Activated CD4-positive, CD25-positive, alpha-beta regulatory T cell (primary cell): ENCODE measurements around the gene KRTAP10-12.
"Not testable (repeated sequence)": the region's sequence is repeated elsewhere in the genome, so short reads cannot be mapped to it uniquely, and the experiment has no call there.

Source experiments
- DNase-seq, 4 experiments: peaks; one replicate each; lab custom pipeline; 2025; lab: John Stamatoyannopoulos, UW

KRTAP10-12 gene

GRCh38 chr21:44697172-44697810 lies at the start of gene KRTAP10-12:
KRTAP10-12 (plus strand) TSS chr21:44697172; CDS start chr21:44697202, 30 bp downstream.
- not testable (repeated sequence) for DNase-seq

- DNase-seq, result no peak
These were observed 49.8 kb upstream of the KRTAP10-12 start for GRCh38 chr21:44647222-44647552.

GRCh38 chr21:44648557-44649311 lies 48.2 kb upstream of the KRTAP10-12 start:
- DNase-seq, result no peak

GRCh38 chr21:44649521-44650100 lies 47.4 kb upstream of the KRTAP10-12 start:
- no peak for DNase-seq

- no peak for DNase-seq
These were observed 46.6 kb upstream of the KRTAP10-12 start for GRCh38 chr21:44650265-44650972.

GRCh38 chr21:44650973-44651675 lies 45.8 kb upstream of the KRTAP10-12 start:
- no peak for DNase-seq

- DNase-seq, result no peak
These were observed 43.8 kb upstream of the KRTAP10-12 start for GRCh38 chr21:44653123-44653522.

- DNase-seq, result no peak
These were observed 43.1 kb upstream of the KRTAP10-12 start for GRCh38 chr21:44653656-44654575.

- no peak for DNase-seq
These were observed 42.3 kb upstream of the KRTAP10-12 start, which contains the start of gene KRTAP12-4 for GRCh38 chr21:44654576-44655175. KRTAP12-4 (minus strand) TSS chr21:44654659; CDS start chr21:44654614, 45 bp downstream.

GRCh38 chr21:44656868-44657267 lies 40.1 kb upstream of the KRTAP10-12 start:
- no peak for DNase-seq

GRCh38 chr21:44657635-44658540 lies 39.1 kb upstream of the KRTAP10-12 start, which contains the start of gene KRTAP12-3:
KRTAP12-3 (plus strand) TSS chr21:44657932; CDS start chr21:44657980, 48 bp downstream.
- DNase-seq, result no peak

- DNase-seq, result no peak
These were observed 38.4 kb upstream of the KRTAP10-12 start for GRCh38 chr21:44658541-44658910.

- no peak for DNase-seq
These were observed 37.9 kb upstream of the KRTAP10-12 start for GRCh38 chr21:44658913-44659595.

- not testable (repeated sequence) for DNase-seq
These were observed 35.4 kb upstream of the KRTAP10-12 start for GRCh38 chr21:44661567-44661966.

- no peak for DNase-seq
These were observed 32.3 kb upstream of the KRTAP10-12 start for GRCh38 chr21:44664691-44665090.

GRCh38 chr21:44666401-44667320 lies 30.3 kb upstream of the KRTAP10-12 start, which contains the start of gene KRTAP12-2:
KRTAP12-2 (minus strand) TSS chr21:44666927; CDS start chr21:44666886, 41 bp downstream.
- no peak for DNase-seq

- no peak for DNase-seq
These were observed 29.4 kb upstream of the KRTAP10-12 start for GRCh38 chr21:44667612-44668011.
